Activated T-cell treated with anti-CD3 and anti-CD28 coated beads, Interleukin-2, amount 50 U/mL, for 24 hours (primary cell): ENCODE data around the gene ADAMTS15.

Experiments used
- DNase-seq: peaks from one replicate; pipeline ENCODE4 v3.0.0-alpha.2; 2020
- H3K27ac Mint-ChIP-seq: 2 replicates; pipeline ENCODE4 v1.8.0; 2020; ENCODE audit warnings: mild to moderate bottlenecking, mixed read lengths
- H3K27me3 Mint-ChIP-seq: 2 replicates; pipeline ENCODE4 v1.8.0; 2020; ENCODE audit warnings: mixed read lengths
- H3K36me3 Mint-ChIP-seq: 2 replicates; pipeline ENCODE4 v1.8.0; 2020; ENCODE audit warnings: low read depth, mixed read lengths
- H3K4me1 Mint-ChIP-seq: 2 replicates; pipeline ENCODE4 v1.8.0; 2020; ENCODE audit warnings: low read depth, mixed read lengths
- H3K4me3 Mint-ChIP-seq: 2 replicates; pipeline ENCODE4 v1.8.0; 2020; ENCODE audit warnings: mild to moderate bottlenecking, moderate library complexity, mixed read lengths
- H3K9me3 Mint-ChIP-seq: 2 replicates; pipeline ENCODE4 v1.8.0; 2020; ENCODE audit warnings: mixed read lengths

The ADAMTS15 gene

GRCh38 chr11:130511765-130512164, 63.3 kb downstream of the ADAMTS15 start:
- Mint-ChIP-seq H3K27me3 (peaks cover 6% of the 10 kb centered on the region), H3K4me1 (no peaks in the 10 kb centered on the region), H3K36me3 (no peaks in the 10 kb centered on the region), H3K9me3 (peaks cover 12% of the 10 kb centered on the region), H3K27ac (no peak overlapping the region), H3K4me3 (no peak overlapping the region)
- DNase-seq: no peak

DNA sequence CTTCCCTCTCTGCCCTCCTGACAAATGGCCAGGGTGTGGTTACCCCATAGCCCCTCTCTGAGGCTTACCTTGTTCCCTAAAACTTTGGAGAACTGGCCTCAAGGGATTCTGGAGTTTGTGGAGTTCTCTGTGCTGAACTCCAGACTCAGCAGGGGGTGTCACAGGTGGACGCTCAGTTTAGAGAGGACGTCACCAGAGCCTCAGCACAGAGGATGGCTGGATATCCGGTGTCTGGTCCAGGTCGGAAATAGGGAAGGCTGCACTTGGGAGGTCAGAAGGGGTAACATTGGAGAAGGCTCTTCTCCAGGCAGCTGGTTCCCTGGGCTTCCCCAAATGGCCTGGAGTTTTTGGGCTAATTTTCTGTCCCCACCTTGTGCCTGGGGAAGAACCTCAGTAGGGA, 64.2 kb downstream of the ADAMTS15 start:
- H3K36me3 Mint-ChIP-seq: no peaks in the 10 kb centered on the region
- H3K4me3 Mint-ChIP-seq: no peak overlapping the region
- peaks cover 6% of the 10 kb centered on the region for H3K27me3 Mint-ChIP-seq
- DNase-seq: no peak
- H3K4me1 Mint-ChIP-seq: no peaks in the 10 kb centered on the region
- no peak overlapping the region for H3K27ac Mint-ChIP-seq
- peaks cover 9% of the 10 kb centered on the region for H3K9me3 Mint-ChIP-seq

GRCh38 chr11:130513132-130513531, 64.7 kb downstream of the ADAMTS15 start:
- Mint-ChIP-seq H3K27ac (no peak overlapping the region), H3K9me3 (peaks cover 4% of the 10 kb centered on the region), H3K4me3 (no peak overlapping the region), H3K4me1 (no peaks in the 10 kb centered on the region), H3K27me3 (peaks cover 6% of the 10 kb centered on the region), H3K36me3 (no peaks in the 10 kb centered on the region)
- no peak for DNase-seq

DNA sequence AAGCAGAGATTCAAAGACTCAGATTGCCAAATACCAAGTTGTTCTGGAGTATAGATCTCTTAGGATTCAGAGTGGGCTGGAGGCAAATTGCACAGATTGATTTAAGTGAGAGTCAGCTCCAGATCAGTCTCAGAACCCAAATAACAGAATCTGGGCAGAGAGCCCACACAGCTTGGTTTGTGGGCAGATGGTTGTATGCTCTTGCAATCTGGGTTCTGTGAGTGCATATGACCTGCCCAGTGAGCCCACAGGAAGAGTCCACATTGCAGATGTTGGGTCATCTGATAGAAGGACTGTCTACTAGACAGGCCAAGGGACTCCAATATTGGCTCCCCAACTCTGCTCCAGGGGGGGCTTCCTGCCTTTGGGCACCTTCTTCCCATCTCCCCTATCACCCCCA, 65.9 kb downstream of the ADAMTS15 start:
- no peak overlapping the region for H3K4me3 Mint-ChIP-seq
- H3K4me1 Mint-ChIP-seq: no peaks in the 10 kb centered on the region
- H3K9me3 Mint-ChIP-seq: no peaks in the 10 kb centered on the region
- no peaks in the 10 kb centered on the region for H3K36me3 Mint-ChIP-seq
- no peak for DNase-seq
- H3K27ac Mint-ChIP-seq: no peak overlapping the region
- H3K27me3 Mint-ChIP-seq: peaks cover 6% of the 10 kb centered on the region

- Mint-ChIP-seq H3K27ac (no peak overlapping the region), H3K27me3 (peaks cover 6% of the 10 kb centered on the region), H3K36me3 (no peaks in the 10 kb centered on the region), H3K9me3 (no peaks in the 10 kb centered on the region), H3K4me3 (no peak overlapping the region), H3K4me1 (no peaks in the 10 kb centered on the region)
- DNase-seq: no peak
Measured at GRCh38 chr11:130514851-130515250, 66.4 kb downstream of the ADAMTS15 start.

GRCh38 chr11:130515829-130516553, 67.5 kb downstream of the ADAMTS15 start:
- Mint-ChIP-seq H3K27ac (no peak overlapping the region), H3K9me3 (no peaks in the 10 kb centered on the region), H3K36me3 (no peaks in the 10 kb centered on the region), H3K27me3 (peaks cover 3% of the 10 kb centered on the region), H3K4me3 (no peak overlapping the region), H3K4me1 (no peaks in the 10 kb centered on the region)
- DNase-seq: no peak

GRCh38 chr11:130516554-130517505, 68.4 kb downstream of the ADAMTS15 start:
- H3K4me3 Mint-ChIP-seq: no peak overlapping the region
- H3K36me3 Mint-ChIP-seq: no peaks in the 10 kb centered on the region
- H3K9me3 Mint-ChIP-seq: no peaks in the 10 kb centered on the region
- peaks cover 3% of the 10 kb centered on the region for H3K27me3 Mint-ChIP-seq
- no peak overlapping the region for H3K27ac Mint-ChIP-seq
- no peak for DNase-seq
- H3K4me1 Mint-ChIP-seq: no peaks in the 10 kb centered on the region

DNA sequence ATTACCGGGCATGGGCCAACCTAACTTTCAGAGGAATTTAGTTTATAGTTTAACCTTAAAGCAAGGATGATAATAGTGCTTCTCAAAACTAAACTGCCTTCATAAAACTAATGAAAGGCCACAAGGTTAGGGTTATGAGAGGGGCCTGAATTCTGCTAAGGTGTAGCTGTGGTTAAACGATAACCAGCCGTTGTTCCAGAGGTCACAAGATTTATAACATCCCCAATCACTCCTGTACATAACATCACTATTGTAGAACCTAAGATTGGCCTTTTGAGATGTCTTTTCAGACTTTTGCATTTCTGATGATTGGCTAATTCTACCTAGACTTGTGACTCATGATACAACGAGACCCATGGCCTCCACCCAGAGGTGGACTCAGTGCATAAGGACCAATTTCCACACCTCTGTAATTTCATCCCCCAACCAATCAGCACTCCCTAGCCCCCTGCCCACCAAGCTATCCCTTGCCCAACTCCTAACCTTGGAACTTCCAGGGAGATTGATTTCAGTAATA, 69.8 kb downstream of the ADAMTS15 start:
- Mint-ChIP-seq H3K27ac (no peak overlapping the region), H3K27me3 (peaks cover 3% of the 10 kb centered on the region)
- DNase-seq: no peak

DNA sequence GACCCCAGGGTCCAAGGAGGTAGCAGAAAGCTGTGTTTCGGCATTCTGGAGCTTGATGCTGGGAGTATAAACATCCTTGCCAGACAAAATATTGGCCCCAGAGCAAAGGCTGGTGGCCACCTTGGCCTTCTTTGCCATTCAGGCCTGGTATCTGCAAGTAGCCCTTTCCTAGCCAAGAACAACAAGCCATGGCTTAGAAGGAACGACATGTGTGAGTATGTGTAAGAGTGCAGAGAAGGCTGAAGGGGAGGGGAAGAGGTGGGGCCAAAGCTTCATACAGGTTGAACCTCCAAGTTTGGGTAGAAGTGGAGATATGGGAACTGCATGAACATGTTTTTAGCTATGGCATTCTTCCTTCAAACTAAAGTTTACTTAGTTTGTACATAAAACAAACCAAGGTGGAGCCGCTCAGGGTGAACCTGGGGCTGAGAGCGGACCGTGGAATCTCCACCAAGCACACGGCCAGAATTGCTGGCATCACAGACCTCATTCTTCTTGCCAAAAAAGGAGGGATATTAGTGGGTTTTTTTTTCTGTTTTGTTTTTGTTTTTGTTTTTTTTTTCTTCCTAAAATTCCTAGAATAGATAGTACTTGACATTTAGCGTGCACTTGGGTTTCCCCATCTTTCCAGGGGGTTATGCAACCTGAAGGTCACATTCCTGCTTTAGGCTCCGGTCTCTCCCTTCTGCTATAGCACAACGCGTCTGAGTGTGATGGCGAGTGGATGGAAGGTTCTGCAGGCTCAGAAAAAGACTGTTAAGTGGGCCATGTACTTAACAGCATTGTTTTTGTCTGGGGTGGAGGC, 70.9 kb downstream of the ADAMTS15 start:
- H3K9me3 Mint-ChIP-seq: no peaks in the 10 kb centered on the region
- no peaks in the 10 kb centered on the region for H3K4me1 Mint-ChIP-seq
- peaks cover 3% of the 10 kb centered on the region for H3K27me3 Mint-ChIP-seq
- H3K36me3 Mint-ChIP-seq: no peaks in the 10 kb centered on the region
- DNase-seq: no peak
- no peak overlapping the region for H3K27ac Mint-ChIP-seq
- H3K4me3 Mint-ChIP-seq: no peak overlapping the region

More for the DNA sequence above, 69.8 kb downstream of the ADAMTS15 start:
- Mint-ChIP-seq H3K9me3 (no peaks in the 10 kb centered on the region), H3K36me3 (no peaks in the 10 kb centered on the region), H3K4me1 (no peaks in the 10 kb centered on the region), H3K4me3 (no peak overlapping the region)

DNA sequence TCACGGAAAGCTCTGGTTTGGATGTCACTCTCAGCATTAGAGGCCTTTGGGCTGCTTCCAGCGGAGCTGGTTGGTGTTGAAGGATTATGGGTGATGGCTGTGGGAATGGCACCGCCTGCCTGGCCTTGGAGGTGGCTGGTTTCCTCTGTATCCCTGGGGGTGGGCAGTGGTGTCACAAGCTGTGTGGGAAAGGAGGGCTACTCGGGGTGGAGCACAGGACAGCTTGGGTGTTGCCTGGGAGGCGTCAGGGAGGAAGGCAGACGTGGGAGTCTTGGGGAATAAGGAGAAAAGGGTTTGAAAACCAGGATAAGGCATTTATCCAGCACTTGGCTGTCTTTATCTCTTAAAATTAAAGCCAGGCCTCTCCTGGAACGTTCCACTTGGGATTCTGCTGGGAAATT, 71.8 kb downstream of the ADAMTS15 start:
- Mint-ChIP-seq H3K9me3 (no peaks in the 10 kb centered on the region), H3K4me1 (no peaks in the 10 kb centered on the region), H3K27me3 (peaks cover 3% of the 10 kb centered on the region), H3K27ac (no peak overlapping the region), H3K4me3 (no peak overlapping the region), H3K36me3 (no peaks in the 10 kb centered on the region)
- no peak for DNase-seq

- no peaks in the 10 kb centered on the region for H3K36me3 Mint-ChIP-seq
- peaks cover 3% of the 10 kb centered on the region for H3K27me3 Mint-ChIP-seq
- no peak overlapping the region for H3K4me3 Mint-ChIP-seq
- no peak overlapping the region for H3K27ac Mint-ChIP-seq
- H3K4me1 Mint-ChIP-seq: no peaks in the 10 kb centered on the region
- no peaks in the 10 kb centered on the region for H3K9me3 Mint-ChIP-seq
- no peak for DNase-seq
Measured at GRCh38 chr11:130522284-130522961, 74.0 kb downstream of the ADAMTS15 start.

GRCh38 chr11:130523166-130523565, 74.7 kb downstream of the ADAMTS15 start:
- Mint-ChIP-seq H3K4me3 (no peak overlapping the region), H3K27me3 (peaks cover 9% of the 10 kb centered on the region), H3K9me3 (no peaks in the 10 kb centered on the region), H3K36me3 (no peaks in the 10 kb centered on the region), H3K4me1 (no peaks in the 10 kb centered on the region), H3K27ac (no peak overlapping the region)
- no peak for DNase-seq

DNA sequence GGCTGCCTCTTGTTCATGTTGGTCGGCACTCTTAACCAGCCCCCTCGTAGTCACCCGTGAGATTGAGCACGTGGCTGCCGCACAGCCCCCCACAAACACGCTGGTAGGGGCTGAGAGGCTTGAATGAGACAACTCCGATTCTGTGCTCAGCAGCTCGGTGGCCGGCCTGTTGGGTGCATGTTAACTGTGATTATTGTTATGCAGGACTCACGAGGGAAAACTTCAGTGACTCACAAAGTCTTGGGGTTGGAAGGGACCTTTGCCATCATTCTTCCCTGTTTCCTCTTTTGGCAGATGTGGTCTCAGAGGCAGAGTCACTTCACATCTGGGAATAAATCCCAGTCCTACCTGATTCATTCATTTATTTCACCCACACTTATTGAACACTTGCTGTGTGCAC, 75.2 kb downstream of the ADAMTS15 start:
- H3K4me3 Mint-ChIP-seq: no peak overlapping the region
- H3K9me3 Mint-ChIP-seq: no peaks in the 10 kb centered on the region
- H3K36me3 Mint-ChIP-seq: no peaks in the 10 kb centered on the region
- H3K27ac Mint-ChIP-seq: no peak overlapping the region
- peaks cover 9% of the 10 kb centered on the region for H3K27me3 Mint-ChIP-seq
- no peak for DNase-seq
- no peaks in the 10 kb centered on the region for H3K4me1 Mint-ChIP-seq
